Measurements from ENCODE around the gene SLF2.

- TF ChIP-seq POLR2A (IDR thresholded peaks at IDR 0.05) = no peak
- TF ChIP-seq, protein P1, sequence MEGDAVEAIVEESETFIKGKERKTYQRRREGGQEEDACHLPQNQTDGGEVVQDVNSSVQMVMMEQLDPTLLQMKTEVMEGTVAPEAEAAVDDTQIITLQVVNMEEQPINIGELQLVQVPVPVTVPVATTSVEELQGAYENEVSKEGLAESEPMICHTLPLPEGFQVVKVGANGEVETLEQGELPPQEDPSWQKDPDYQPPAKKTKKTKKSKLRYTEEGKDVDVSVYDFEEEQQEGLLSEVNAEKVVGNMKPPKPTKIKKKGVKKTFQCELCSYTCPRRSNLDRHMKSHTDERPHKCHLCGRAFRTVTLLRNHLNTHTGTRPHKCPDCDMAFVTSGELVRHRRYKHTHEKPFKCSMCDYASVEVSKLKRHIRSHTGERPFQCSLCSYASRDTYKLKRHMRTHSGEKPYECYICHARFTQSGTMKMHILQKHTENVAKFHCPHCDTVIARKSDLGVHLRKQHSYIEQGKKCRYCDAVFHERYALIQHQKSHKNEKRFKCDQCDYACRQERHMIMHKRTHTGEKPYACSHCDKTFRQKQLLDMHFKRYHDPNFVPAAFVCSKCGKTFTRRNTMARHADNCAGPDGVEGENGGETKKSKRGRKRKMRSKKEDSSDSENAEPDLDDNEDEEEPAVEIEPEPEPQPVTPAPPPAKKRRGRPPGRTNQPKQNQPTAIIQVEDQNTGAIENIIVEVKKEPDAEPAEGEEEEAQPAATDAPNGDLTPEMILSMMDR (IDR thresholded peaks at IDR 0.05) = no peak
These were observed 17.6 kb downstream of the SLF2 start for GRCh38 chr10:100930368-100930767.
